B cell (primary cell): ENCODE results near the gene RAD51C. TPM values are rescaled to one million over a fixed set of nuclear protein-coding genes. Genes with fewer than 3 reads are reported as not detected.

Experiments
- ATAC-seq: fragments of 200-7000 bp; cut with Tn5 transposase; one replicate; pipeline ENCODE4 v1.10.0; 2021; ENCODE audit warnings: low read depth, mild to moderate bottlenecking, moderate number of reproducible peaks, moderate library complexity
- CTCF ChIA-PET: fragments of 350-600 bp; sonication (Branson Sonifier 250); formaldehyde crosslinking; loops from one replicate; lab custom pipeline; 2021; ENCODE audit warnings: antibody characterized with exemption, inconsistent platforms; lab: Charles Lee
- POLR2A ChIA-PET: fragments of 350-600 bp; sonication (Branson Sonifier 250); formaldehyde crosslinking; loops from one replicate; lab custom pipeline; 2021; ENCODE audit warnings: antibody characterized with exemption; lab: Charles Lee
- DNase-seq: peaks from one replicate; pipeline ENCODE4 v3.0.0; 2013
- H2AFZ ChIP-seq: 2 replicates; pipeline ENCODE4 v1.6.1; 2012; ENCODE audit warnings: mild to moderate bottlenecking, low read depth, low read length; ENCODE audit not compliant: insufficient read depth, poor library complexity, severe bottlenecking
- H3K27ac ChIP-seq, 2 donors: 1 replicate in 1 of 2; 2 replicates in 1 of 2; pipeline ENCODE4 v1.5.1; 2012 to 2013; ENCODE audit warnings: low read length in 2 of 2, mild to moderate bottlenecking in 2 of 2, moderate library complexity in 1 of 2
- H3K27me3 ChIP-seq, 4 experiments: fragments of 200-600 bp in 1 of 4; sonication (generic) in 1 of 4; replicated peaks in 1 of 4; 1 replicate in 2 of 4; 2 replicates in 2 of 4; pipeline versions ENCODE4 v1.6.1 to v1.7.0; 2013 to 2016; ENCODE audit warnings: low read length in 3 of 4, mild to moderate bottlenecking in 2 of 4, mixed read lengths in 1 of 4, moderate library complexity in 1 of 4; ENCODE audit not compliant: insufficient read depth in 4 of 4, control insufficient read depth in 3 of 4; ENCODE audit errors: control extremely low read depth in 1 of 4
- H3K36me3 ChIP-seq, 2 experiments: replicated peaks in 1 of 2; 1 replicate in 1 of 2; 2 replicates in 1 of 2; pipeline versions ENCODE4 v1.6.1 to v1.7.1; 2013; ENCODE audit warnings: low read length in 1 of 2; ENCODE audit not compliant: insufficient read depth in 2 of 2, control insufficient read depth in 1 of 2; ENCODE audit errors: control extremely low read depth in 1 of 2, extremely low read depth in 1 of 2
- H3K4me1 ChIP-seq, 2 donors: fragments of 200-600 bp in 1 of 2; sonication (generic) in 1 of 2; 1 replicate in 1 of 2; 2 replicates in 1 of 2; pipeline versions ENCODE4 v1.5.1 to v1.6.1; 2013 to 2017; ENCODE audit warnings: low read length in 2 of 2; ENCODE audit not compliant: control insufficient read depth in 2 of 2, insufficient read depth in 2 of 2
- H3K4me2 ChIP-seq: replicated peaks from 2 replicates; pipeline ENCODE3; 2012; ENCODE audit warnings: mild to moderate bottlenecking, low read depth, low read length; ENCODE audit not compliant: poor library complexity, severe bottlenecking
- H3K4me3 ChIP-seq, 5 experiments: fragments of 200-600 bp in 1 of 5; sonication (generic) in 1 of 5; 1 replicate in 3 of 5; 2 replicates in 2 of 5; pipeline versions ENCODE4 v1.5.1 to v1.7.0; 2011 to 2016; ENCODE audit warnings: low read length in 4 of 5, mild to moderate bottlenecking in 4 of 5, low read depth in 2 of 5, control low read depth in 1 of 5, moderate library complexity in 1 of 5; ENCODE audit not compliant: insufficient read depth in 1 of 5; ENCODE audit errors: control extremely low read depth in 1 of 5, extremely low read depth in 1 of 5
- H3K79me2 ChIP-seq: fragments of 200-600 bp; sonication (generic); one replicate; pipeline ENCODE4 v1.6.0; 2016; ENCODE audit warnings: low read length; ENCODE audit not compliant: control insufficient read depth, insufficient read depth
- H3K9ac ChIP-seq: fragments of 200-600 bp; sonication (generic); 2 replicates; pipeline ENCODE4 v1.6.1; 2017; ENCODE audit warnings: mild to moderate bottlenecking, low read length, moderate library complexity
- H3K9me3 ChIP-seq, 3 donors: one replicate each; pipeline versions ENCODE4 v1.6.1 to v1.7.1; 2013; ENCODE audit warnings: low read length in 2 of 3; ENCODE audit not compliant: control insufficient read depth in 2 of 3, insufficient read depth in 1 of 3; ENCODE audit errors: control extremely low read depth in 1 of 3
- H4K20me1 ChIP-seq: 2 replicates; pipeline ENCODE4 v1.6.0; 2012; ENCODE audit warnings: mild to moderate bottlenecking, low read length; ENCODE audit not compliant: insufficient read depth, control insufficient read depth, poor library complexity, severe bottlenecking
- H3K27ac Mint-ChIP-seq: one replicate; pipeline ENCODE4 v1.8.0; 2021; ENCODE audit warnings: mixed read lengths
- H3K27me3 Mint-ChIP-seq: one replicate; pipeline ENCODE4 v1.8.0; 2021; ENCODE audit warnings: mixed read lengths
- H3K4me1 Mint-ChIP-seq: one replicate; pipeline ENCODE4 v1.8.0; 2021; ENCODE audit warnings: mixed read lengths
- H3K4me3 Mint-ChIP-seq: one replicate; pipeline ENCODE4 v1.8.0; 2021; ENCODE audit warnings: mixed read lengths
- H3K9me3 Mint-ChIP-seq: one replicate; pipeline ENCODE4 v1.8.0; 2022; ENCODE audit warnings: mixed read lengths; ENCODE audit not compliant: insufficient read depth
- CTCF ChIP-seq: fragments of 200-600 bp; IDR thresholded peaks from one replicate; pipeline ENCODE4 v1.8.0; 2022; ENCODE audit warnings: antibody characterized with exemption, mild to moderate bottlenecking
- EZH2 ChIP-seq: IDR thresholded peaks from 2 replicates; pipeline ENCODE4 v1.6.1; 2012; ENCODE audit warnings: borderline replicate concordance, low read depth, mild to moderate bottlenecking, moderate library complexity, low read length; ENCODE audit not compliant: insufficient read depth, poor library complexity, severe bottlenecking
- WGBS: methylation state at CpG from one replicate; pipeline ENCODE4 v1.1.5; 2013; ENCODE audit warnings: missing lambda C conversion rate; ENCODE audit not compliant: insufficient coverage; 5-methylcytosine and 5-hydroxymethylcytosine counted together
- intact Hi-C: fragments of 100-400 bp; cut with micrococcal nuclease; formaldehyde crosslinking; loops from one replicate; pipeline ENCODE4 v1.10.0; 2022
- polyA plus RNA-seq: library from polyadenylated mRNA; depleted of rRNA; stranded (reverse); fragments of >200 nt; gene quantifications from 2 replicates; pipeline ENCODE4 v1.2.3, GENCODE V29; 2012
- total RNA-seq, 2 donors: library from RNA; stranded (reverse); fragments of 120-200 nt in 1 of 2; gene quantifications; 1 replicate in 1 of 2; 2 replicates in 1 of 2; pipeline versions ENCODE4 v1.2.3 to v1.2.4, GENCODE V29; 2013 to 2022

The RAD51C gene
- total and polyA plus RNA-seq, 2 donors (not counting 1 experiment from before 2014, with no cell fraction given) = 14.2 to 33.2 TPM

GRCh38 chr17:58679263-58680037 is 13.0 kb upstream of the RAD51C start:
- Histone ChIP-seq H3K36me3 (no peaks in the 10 kb centered on the region), H3K79me2 (no peaks in the 10 kb centered on the region), H3K9ac (no peak overlapping the region), H3K9me3 (no peaks in the 10 kb centered on the region), H3K27ac (no peak overlapping the region), H4K20me1 (no peaks in the 10 kb centered on the region), H3K4me3 (no peak overlapping the region), H3K27me3 (no peaks in the 10 kb centered on the region), H3K4me2 (no peak overlapping the region), H2AFZ (no peak overlapping the region), H3K4me1 (no peaks in the 10 kb centered on the region)
- H3K4me3 Mint-ChIP-seq = no peak overlapping the region
- intact Hi-C loops = no loop called here
- no peak for TF ChIP-seq EZH2
- WGBS = 67% methylated on average over 8 of the region's 12 CpGs
- DNase-seq (no peak), ATAC-seq (no peak)
- ChIA-PET CTCF (no interaction called here), POLR2A (no interaction called here)
- no peaks in the 10 kb centered on the region for H3K4me1 Mint-ChIP-seq
- H3K27me3 Mint-ChIP-seq = peaks cover 7% of the 10 kb centered on the region
- no peaks in the 10 kb centered on the region for H3K9me3 Mint-ChIP-seq
- no peak overlapping the region for H3K27ac Mint-ChIP-seq

GRCh38 chr17:58680038-58680369 is 12.4 kb upstream of the RAD51C start:
- no peaks in the 10 kb centered on the region for H3K79me2 ChIP-seq
- no CpG with 5 or more reads among the region's 6 CpGs for WGBS
- peaks cover 7% of the 10 kb centered on the region for H3K27me3 Mint-ChIP-seq

More at GRCh38 chr17:58680038-58680369, 12.4 kb upstream of the RAD51C start:
- Histone ChIP-seq H2AFZ (no peak overlapping the region), H3K27me3 (no peaks in the 10 kb centered on the region), H4K20me1 (no peaks in the 10 kb centered on the region), H3K4me2 (no peak overlapping the region), H3K36me3 (no peaks in the 10 kb centered on the region), H3K9me3 (no peaks in the 10 kb centered on the region), H3K4me1 (no peaks in the 10 kb centered on the region), H3K4me3 (no peak overlapping the region), H3K9ac (no peak overlapping the region), H3K27ac (no peak overlapping the region)
- ATAC-seq = no peak
- intact Hi-C loops = no loop called here
- Mint-ChIP-seq H3K27ac (no peak overlapping the region), H3K4me3 (no peak overlapping the region), H3K9me3 (no peaks in the 10 kb centered on the region), H3K4me1 (no peaks in the 10 kb centered on the region)
- ChIA-PET POLR2A (no interaction called here), CTCF (no interaction called here)
- DNase-seq = no peak
- no peak for TF ChIP-seq CTCF
- TF ChIP-seq EZH2 = no peak
